Activated CD4-positive, alpha-beta T cell treated with anti-CD3 and anti-CD28 coated beads, Interleukin-2, Interleukin-6, amounts not matched to agents 100 ng/mL and 50 ng/mL, durations not matched to agents 16 hours and 8 hours (primary cell): ENCODE measurements around the gene BCAR1.
"Not testable (repeated sequence)": the region's sequence is repeated elsewhere in the genome, so short reads cannot be mapped to it uniquely, and the experiment has no call there.

Experiments used
- DNase-seq: peaks from one replicate; pipeline ENCODE4 v3.0.0-alpha.2; 2020

BCAR1 gene

GRCh38 chr16:75269358-75269757 is 17.9 kb upstream of the BCAR1 start:
- not testable (repeated sequence) for DNase-seq

DNA sequence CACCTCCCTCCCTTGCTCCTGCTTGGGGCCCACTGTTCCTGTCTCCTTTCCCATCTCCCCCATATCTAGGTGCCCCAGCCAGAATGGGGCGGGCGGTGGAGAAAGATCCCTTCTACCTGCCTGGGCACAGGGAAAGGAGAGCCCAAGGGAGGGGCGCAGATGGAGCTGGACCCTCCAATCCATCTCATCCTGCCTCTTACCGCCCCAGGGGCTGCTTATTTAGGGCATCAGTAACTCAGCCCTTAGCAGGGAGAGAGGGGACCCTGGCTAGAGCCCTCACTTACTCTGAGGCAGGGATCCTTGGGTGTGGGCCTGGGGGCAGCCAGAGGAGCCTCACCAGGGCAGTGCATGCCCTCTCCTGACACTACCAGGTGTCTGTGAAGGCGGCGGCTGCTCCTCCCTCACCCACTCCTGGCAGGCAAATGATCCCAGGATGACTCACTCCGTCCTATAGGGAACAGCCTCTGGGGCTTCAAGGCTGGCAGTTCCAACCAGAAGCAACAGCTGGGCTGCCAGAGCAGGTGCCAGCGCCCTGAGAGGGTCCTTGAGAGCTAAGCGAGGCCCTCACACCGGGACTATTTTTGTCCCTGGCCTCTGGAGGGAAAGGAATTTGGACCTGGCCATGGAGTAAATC is 16.3 kb upstream of the BCAR1 start:
- no peak for DNase-seq

GRCh38 chr16:75266738-75267630 is 15.6 kb upstream of the BCAR1 start:
- DNase-seq = no peak

GRCh38 chr16:75265911-75266701 is 14.7 kb upstream of the BCAR1 start:
- peak; percentile 27 for DNase-seq

DNA sequence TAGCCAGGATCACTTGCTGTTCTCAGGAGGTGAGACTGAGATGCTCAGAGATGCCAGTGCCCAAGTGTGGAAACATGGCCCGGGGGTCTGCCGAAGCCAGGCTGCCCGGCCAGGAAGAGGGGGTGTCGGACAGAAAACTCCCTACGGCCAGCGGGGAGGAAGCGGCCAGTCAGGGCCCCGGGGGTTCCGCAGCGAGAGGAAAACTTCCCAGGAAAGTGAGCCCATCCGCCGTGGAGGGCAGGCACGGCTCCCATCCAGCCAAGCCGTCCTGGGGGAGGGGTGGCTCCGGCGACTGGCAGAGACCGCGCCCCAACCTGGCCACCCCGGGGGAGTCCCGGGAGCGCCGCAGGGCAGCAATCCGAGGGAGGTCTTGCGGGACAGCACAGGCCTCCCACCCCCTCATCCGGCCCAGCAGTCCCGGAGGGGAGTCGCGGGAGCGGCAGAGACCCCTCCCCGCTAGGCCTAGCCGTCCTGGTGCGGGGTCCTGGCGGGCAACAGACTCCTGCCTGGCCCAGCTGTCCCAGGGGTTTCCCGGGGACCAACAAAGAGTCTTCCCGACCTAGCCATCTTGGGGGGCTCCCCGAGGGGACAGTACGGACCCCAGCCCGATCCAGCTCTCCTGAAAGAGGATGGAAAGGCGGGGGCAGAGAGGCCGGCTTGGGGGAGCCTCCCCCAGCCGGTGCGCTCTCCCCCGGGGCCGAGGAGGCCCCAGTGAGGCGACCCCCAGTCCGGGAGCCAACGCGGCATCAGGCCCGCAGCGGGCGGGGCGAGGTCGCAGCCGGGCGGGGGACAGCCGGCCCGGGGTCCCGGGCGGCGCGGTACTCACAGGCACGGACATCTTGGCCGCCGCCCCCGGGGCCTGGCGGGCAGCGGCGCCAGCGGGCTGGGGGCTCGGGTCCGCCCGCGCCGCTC is 13.8 kb upstream of the BCAR1 start:
- no peak for DNase-seq

DNA sequence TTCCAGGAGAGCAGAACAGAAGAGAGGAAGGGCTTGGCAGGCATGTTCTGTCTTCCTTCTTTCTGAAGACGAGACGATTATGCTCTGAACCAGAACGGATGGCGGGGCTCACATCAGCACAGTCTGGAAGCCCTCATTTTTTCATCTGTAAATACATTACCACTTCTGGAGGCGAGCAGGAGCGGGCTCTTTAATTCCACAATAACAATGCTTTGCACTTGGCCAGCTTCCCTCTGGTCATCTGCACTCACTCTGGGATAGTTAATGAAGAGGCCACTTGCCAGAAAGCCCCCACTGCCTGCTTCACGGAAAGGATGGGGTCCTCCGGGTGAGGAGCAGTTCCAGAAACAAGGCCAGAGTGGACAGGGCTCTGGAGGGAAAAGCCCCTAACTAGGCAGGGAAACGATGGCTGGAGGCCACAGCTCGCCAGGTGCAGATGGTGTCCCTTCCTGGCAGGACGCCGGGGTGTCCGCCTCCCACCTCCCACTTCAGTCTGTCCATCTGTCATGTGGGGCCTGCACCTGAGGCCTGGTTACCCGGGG is 13.1 kb upstream of the BCAR1 start:
- DNase-seq = no peak

DNA sequence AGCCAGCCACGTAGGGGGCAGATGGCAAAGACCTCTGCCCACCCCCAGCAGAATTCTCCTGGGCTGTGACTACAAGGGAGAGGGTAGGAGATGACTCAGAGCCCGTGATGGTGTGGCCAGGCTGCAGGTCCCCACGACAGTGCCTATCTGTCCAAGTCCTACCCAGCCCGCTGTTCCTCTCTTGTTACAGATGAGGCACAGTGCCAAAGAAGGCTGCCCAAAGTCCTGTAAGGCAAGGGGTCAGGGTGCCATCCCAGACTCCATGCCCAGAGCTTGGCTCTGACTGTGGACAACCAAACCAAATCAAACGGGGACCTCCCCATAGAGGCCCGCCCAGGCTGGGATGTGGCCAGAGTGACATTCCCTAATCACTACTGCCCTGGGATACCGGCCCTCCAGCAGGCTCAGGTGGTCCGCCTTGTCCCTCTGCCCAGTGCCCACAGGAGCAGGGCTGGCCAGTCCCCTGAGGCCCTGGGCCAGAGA is 12.6 kb upstream of the BCAR1 start:
- no peak for DNase-seq

GRCh38 chr16:75263291-75263962 is 12.0 kb upstream of the BCAR1 start:
- no peak for DNase-seq

DNA sequence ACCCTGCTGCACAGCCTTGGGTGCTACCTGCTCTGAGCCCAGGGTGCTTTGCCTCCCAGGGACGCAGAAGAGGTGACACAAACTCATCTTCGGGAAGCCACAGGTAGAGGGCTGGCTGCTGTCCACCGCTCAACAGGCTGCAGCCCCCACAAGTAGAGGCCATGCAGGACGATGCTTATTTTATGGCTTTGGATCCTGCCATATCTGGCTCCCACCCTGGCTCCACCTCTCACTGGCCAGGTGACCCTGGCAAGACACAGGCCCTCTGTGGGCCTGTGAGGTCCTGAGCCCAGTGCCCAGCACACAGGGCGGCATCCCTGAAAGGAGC is 11.3 kb upstream of the BCAR1 start:
- no peak for DNase-seq

- no peak for DNase-seq
These were observed 10.8 kb upstream of the BCAR1 start for GRCh38 chr16:75262104-75262799.

- DNase-seq = no peak
These were observed 10.2 kb upstream of the BCAR1 start for GRCh38 chr16:75261590-75262078.

DNA sequence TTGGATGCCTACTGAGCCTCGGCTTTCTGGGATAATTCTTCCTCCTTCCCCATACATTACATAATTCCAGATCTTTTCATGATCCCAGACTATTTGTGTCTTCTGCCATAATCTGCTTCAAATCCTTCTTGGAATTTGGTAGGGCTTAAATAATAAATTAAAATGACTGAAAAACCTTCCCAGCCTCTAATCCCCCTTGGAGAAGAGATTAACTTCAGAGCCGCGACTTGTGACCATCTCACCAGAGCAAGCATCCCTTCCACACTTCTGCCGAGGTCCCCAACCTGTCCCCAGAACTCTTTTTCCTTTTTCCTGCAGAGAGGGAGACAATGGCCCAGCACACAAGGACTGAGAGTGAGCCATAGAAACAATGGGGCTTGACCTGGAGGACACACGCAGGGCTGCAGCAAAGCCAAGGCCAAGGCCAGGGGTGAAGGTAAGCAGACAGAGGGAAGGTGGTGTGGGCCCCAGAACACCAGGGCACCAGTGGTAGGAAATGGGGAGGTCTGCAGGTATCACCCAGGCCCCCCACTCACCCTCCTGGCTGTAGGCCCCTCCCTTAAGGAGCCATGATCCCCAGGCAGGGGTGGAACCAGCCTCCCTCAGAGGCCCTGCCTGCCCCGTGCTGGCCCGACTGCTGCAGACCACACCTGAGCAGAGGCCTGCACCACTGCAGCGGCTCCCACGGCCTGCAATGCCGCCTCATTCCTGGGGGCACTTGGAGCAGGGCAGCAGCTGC is 9.6 kb upstream of the BCAR1 start:
- no peak for DNase-seq

- no peak for DNase-seq
These were observed 7.3 kb upstream of the BCAR1 start for GRCh38 chr16:75258807-75259141.

DNA sequence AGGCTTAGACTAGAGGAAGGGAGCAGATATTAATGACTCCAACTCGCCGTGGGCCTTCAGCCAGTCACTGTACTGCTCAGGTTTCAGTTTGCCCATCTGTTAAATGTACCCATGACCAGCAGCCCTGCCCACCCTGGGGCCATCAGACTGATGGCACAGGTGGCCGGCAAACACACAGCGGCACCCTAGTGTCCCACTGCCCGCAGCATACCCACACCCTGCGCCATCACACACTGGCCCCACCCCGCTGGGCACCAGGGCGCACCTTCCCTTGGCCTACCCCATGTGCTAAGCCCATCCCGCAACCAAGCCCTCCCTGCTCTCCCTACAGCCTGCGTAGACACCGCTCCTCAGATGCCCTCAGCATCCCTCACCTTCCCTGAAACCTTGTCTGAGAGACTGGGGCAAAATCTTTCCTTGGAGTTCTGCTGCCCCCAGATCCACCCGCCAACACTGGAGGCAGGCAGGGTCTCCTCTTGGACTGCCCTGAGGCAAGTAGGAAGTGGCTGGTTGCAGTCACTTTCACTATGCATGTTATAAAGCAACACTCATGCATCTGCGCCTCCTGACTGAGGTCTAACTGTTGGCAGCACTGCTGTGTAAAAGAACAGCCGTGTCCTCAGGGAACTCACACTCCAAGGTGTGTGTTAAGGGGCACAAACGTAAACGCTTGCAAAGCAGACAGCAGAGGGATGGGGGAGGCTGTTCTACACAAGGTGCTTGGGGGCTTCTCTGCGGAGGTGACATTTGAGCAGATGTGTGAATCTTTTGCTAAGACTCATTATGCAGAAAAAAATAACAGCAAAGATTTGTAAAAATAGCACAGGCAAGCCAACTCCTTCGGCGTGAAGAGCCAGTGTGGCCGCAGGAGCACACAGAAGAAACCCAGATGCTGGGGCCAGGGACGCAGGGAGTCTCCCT is 6.7 kb upstream of the BCAR1 start:
- no peak for DNase-seq

DNA sequence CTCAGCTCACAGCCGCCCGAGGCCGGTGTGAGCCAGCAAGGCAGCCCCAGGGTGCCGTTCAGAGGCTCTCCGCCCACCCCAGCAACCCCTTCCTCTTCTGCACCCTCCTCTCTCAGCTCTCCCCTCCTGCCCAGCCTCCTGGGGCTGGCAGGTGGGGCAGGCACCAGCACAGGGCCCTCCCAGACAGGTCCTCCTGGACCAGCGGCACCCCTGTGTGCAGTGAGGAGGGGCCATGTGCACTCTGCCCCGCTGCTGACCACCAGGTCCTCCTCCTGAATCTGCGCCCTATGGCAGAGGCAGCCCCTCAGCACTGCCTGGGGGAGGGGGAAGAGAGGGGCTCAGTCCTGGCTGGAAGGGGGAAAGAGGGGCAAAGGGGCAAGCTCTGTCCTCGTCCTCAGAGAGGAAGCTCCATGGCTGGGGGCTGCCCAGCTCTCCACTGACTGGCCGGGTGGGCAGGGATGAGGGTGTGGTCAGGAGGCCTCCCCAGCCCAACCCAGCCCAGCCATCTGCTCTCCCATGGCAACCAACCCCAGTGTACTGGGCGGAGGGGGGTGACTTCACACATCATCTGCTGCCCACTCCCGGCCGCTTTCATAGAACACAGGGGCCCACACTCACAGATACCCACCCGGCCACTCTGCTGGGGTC is 5.4 kb upstream of the BCAR1 start:
- DNase-seq = no peak

DNA sequence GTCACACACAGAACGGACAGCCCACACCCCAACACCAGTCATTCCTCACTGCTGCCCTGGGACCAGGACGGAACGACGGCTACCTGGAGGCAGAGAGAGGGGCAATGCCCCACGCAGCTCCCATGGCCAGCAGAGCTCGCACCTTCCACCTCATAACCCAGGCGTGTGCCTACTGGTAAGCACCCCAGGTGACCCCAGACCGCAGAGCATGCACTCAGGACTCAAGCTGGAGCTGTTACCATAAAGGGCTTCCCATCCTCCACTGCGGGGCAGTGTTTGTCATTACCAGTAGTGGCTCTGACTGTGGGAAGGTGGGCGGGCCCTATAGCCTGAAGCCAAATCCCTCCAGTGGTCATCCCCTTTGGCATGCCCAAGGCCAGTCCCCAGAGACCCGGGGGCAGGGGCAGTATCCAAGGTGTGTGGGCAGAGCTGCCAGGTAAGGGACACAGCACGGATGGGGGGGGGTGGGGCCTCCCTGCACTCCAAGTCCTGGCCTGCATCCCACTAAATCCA is 4.7 kb upstream of the BCAR1 start:
- no peak for DNase-seq

GRCh38 chr16:75254359-75254837 is 3.0 kb upstream of the BCAR1 start:
- DNase-seq = no peak
